Measurements from ENCODE around the gene KRTAP10-11.

The KRTAP10-11 gene

GRCh38 chr21:44666401-44667320 is 20.4 kb downstream of the KRTAP10-11 start, which contains the start of gene KRTAP12-2:
Gene KRTAP12-2 (minus strand): TSS chr21:44666927. CDS start chr21:44666886, 41 bp downstream.
- Histone ChIP-seq H3K27ac (no peak within 1 kb of the TSS), H3K4me1 (no peaks in the 10 kb centered on the region), H3K9me3 (peaks cover 0 to 13% (median 6%) of the 10 kb centered on the region in 3 donors), H3K36me3 (no peaks in the 10 kb centered on the region), H3K27me3 (no peaks in the 10 kb centered on the region), H3K4me3 (no peak within 1 kb of the TSS)
- intact Hi-C loops (cut with DNase I; ENCODE audit: low total_unique reads) = no loop called here
- TF ChIP-seq CTCF (IDR thresholded peaks at IDR 0.05) = no peak
- peak in 1 of 2 donors; percentile 53 for DNase-seq

GRCh38 chr21:44667612-44668011 is 21.4 kb downstream of the KRTAP10-11 start:
- no peak overlapping the region for H3K4me3 ChIP-seq
- intact Hi-C loops (cut with DNase I; ENCODE audit: low total_unique reads) = no loop called here
- no peak for TF ChIP-seq CTCF (IDR thresholded peaks at IDR 0.05)
- no peaks in the 10 kb centered on the region for H3K4me1 ChIP-seq
- no peaks in the 10 kb centered on the region for H3K36me3 ChIP-seq
- DNase-seq = no peak
- no peak overlapping the region for H3K27ac ChIP-seq
- H3K27me3 ChIP-seq = no peaks in the 10 kb centered on the region
- H3K9me3 ChIP-seq = peaks cover 1 to 21% (median 16%) of the 10 kb centered on the region in 3 donors

GRCh38 chr21:44670642-44671432 is 24.6 kb downstream of the KRTAP10-11 start:
- intact Hi-C loops (cut with DNase I; ENCODE audit: low total_unique reads) = no loop called here
- Histone ChIP-seq H3K4me1 (no peaks in the 10 kb centered on the region), H3K9me3 (peaks cover 4 to 32% (median 18%) of the 10 kb centered on the region in 3 donors)

GRCh38 chr21:44671911-44672310 is 25.7 kb downstream of the KRTAP10-11 start:
- no peaks in the 10 kb centered on the region for H3K27me3 ChIP-seq
- no peak overlapping the region for H3K4me3 ChIP-seq
- no peak for TF ChIP-seq CTCF (IDR thresholded peaks at IDR 0.05)
- no peak for DNase-seq
- intact Hi-C loops (cut with DNase I; ENCODE audit: low total_unique reads) = no loop called here
- no peak overlapping the region for H3K27ac ChIP-seq
- peaks cover 4 to 32% (median 18%) of the 10 kb centered on the region in 3 donors for H3K9me3 ChIP-seq
- no peaks in the 10 kb centered on the region for H3K4me1 ChIP-seq
- H3K36me3 ChIP-seq = no peaks in the 10 kb centered on the region

More at GRCh38 chr21:44670642-44671432, 24.6 kb downstream of the KRTAP10-11 start:
- H3K27me3 ChIP-seq = no peaks in the 10 kb centered on the region
- DNase-seq = peak in 1 of 2 donors; percentile 40
- H3K36me3 ChIP-seq = no peaks in the 10 kb centered on the region
- no peak overlapping the region for H3K27ac ChIP-seq
- no peak overlapping the region for H3K4me3 ChIP-seq
- no peak for TF ChIP-seq CTCF (IDR thresholded peaks at IDR 0.05)

GRCh38 chr21:44677881-44678280 is 31.7 kb downstream of the KRTAP10-11 start:
- H3K27ac ChIP-seq = no peak overlapping the region
- no peak for TF ChIP-seq CTCF (IDR thresholded peaks at IDR 0.05)
- H3K27me3 ChIP-seq = peaks cover 0 to 5% of the 10 kb centered on the region in 2 donors
- H3K36me3 ChIP-seq = no peaks in the 10 kb centered on the region
- H3K4me1 ChIP-seq = no peaks in the 10 kb centered on the region
- DNase-seq = peak in 1 of 2 donors; percentile 44
- intact Hi-C loops (cut with DNase I; ENCODE audit: low total_unique reads) = no loop called here
- H3K9me3 ChIP-seq = peaks cover 0 to 10% (median 0%) of the 10 kb centered on the region in 3 donors
- H3K4me3 ChIP-seq = no peak overlapping the region

Measured in tibial artery (tissue), 4 donors.